HL-60 (cell line): ENCODE results near the gene SASH1.
"Not testable (repeated sequence)": the region's sequence is repeated elsewhere in the genome, so short reads cannot be mapped to it uniquely, and the experiment has no call there.

Experiments used
- DNase-seq, 2 experiments: peaks; one replicate each; pipeline ENCODE4 v3.0.0-alpha.2; 2010 to 2020; ENCODE audit warnings: low read depth in 1 of 2, low spot score in 1 of 2
- H3K27ac ChIP-seq: fragments of 250-450 bp; sonication (Bioruptor Pico); replicated peaks from 2 replicates; pipeline ENCODE4 v1.5.1; 2020; ENCODE audit warnings: mild to moderate bottlenecking, moderate library complexity
- H3K27me3 ChIP-seq: fragments of 250-450 bp; sonication (Bioruptor Pico); 2 replicates; pipeline ENCODE4 v1.5.1; 2021; ENCODE audit warnings: mild to moderate bottlenecking, moderate library complexity; ENCODE audit not compliant: insufficient read depth, poor library complexity, severe bottlenecking
- H3K4me3 ChIP-seq: replicated peaks from 2 replicates; pipeline ENCODE4 v1.5.1; 2011; ENCODE audit warnings: mild to moderate bottlenecking, control low read depth, low read length; ENCODE audit not compliant: insufficient read depth
- CTCF ChIP-seq: IDR thresholded peaks from one replicate; pipeline ENCODE4 v1.5.1; 2011; ENCODE audit warnings: low read length, control low read depth, inconsistent platforms; ENCODE audit not compliant: insufficient read depth
- GABPA ChIP-seq: IDR thresholded peaks from 2 replicates; pipeline ENCODE4 v1.6.1; 2012; ENCODE audit warnings: low read depth
- POLR2AphosphoS5 ChIP-seq: IDR thresholded peaks from 2 replicates; pipeline ENCODE4 v1.6.1; 2012; ENCODE audit warnings: low read depth
- REST ChIP-seq: IDR thresholded peaks from 2 replicates; pipeline ENCODE4 v1.6.1; 2012; ENCODE audit warnings: low read depth; ENCODE audit not compliant: insufficient replicate concordance
- SPI1 ChIP-seq: IDR thresholded peaks from 2 replicates; pipeline ENCODE4 v1.6.1; 2012; ENCODE audit warnings: low read depth, mild to moderate bottlenecking, borderline replicate concordance

The SASH1 gene

GRCh38 chr6:148583631-148584030 is 241.0 kb downstream of the SASH1 start:
- H3K4me3 ChIP-seq = no peak overlapping the region
- no peak overlapping the region for H3K27ac ChIP-seq
- H3K27me3 ChIP-seq = no peaks in the 10 kb centered on the region
- no peak for DNase-seq
- TF ChIP-seq REST (no peak), GABPA (no peak), CTCF (no peak), POLR2AphosphoS5 (no peak), SPI1 (no peak)

GRCh38 chr6:148585641-148586040 is 243.0 kb downstream of the SASH1 start:
- DNase-seq, H3K4me3 ChIP-seq, H3K27ac ChIP-seq, H3K27me3 ChIP-seq: not testable (repeated sequence)

GRCh38 chr6:148590883-148591282 is 248.2 kb downstream of the SASH1 start:
- Histone ChIP-seq H3K27me3 (no peaks in the 10 kb centered on the region), H3K4me3 (no peak overlapping the region), H3K27ac (no peak overlapping the region)
- no peak for DNase-seq
- TF ChIP-seq CTCF (no peak), POLR2AphosphoS5 (no peak), REST (no peak), GABPA (no peak), SPI1 (no peak)

GRCh38 chr6:148591656-148592055 is 249.0 kb downstream of the SASH1 start:
- no peak for DNase-seq
- Histone ChIP-seq H3K27ac (no peak overlapping the region), H3K4me3 (no peak overlapping the region), H3K27me3 (no peaks in the 10 kb centered on the region)
- TF ChIP-seq SPI1 (no peak), GABPA (no peak), REST (no peak), POLR2AphosphoS5 (no peak), CTCF (no peak)
